Activated CD4-positive, alpha-beta memory T cell treated with anti-CD3 and anti-CD28 coated beads for 36 hours (primary cell): Measurements from ENCODE around the gene CNN1. TPM values are rescaled to one million over a fixed set of nuclear protein-coding genes. Genes with fewer than 3 reads are reported as not detected.

Source experiments
- CTCF ChIA-PET: fragments of 350-600 bp; sonication (Branson Sonifier 250); formaldehyde crosslinking; loops from one replicate; lab custom pipeline; 2021; ENCODE audit warnings: antibody characterized with exemption, inconsistent platforms; lab: Charles Lee
- POLR2A ChIA-PET: fragments of 350-600 bp; sonication (Branson Sonifier 250); formaldehyde crosslinking; loops from one replicate; lab custom pipeline; 2021; ENCODE audit warnings: antibody characterized with exemption; lab: Charles Lee
- DNase-seq: peaks from one replicate; pipeline ENCODE4 v3.0.0-alpha.2; 2020
- H3K27ac Mint-ChIP-seq: one replicate; pipeline ENCODE4 v1.8.0; 2021; ENCODE audit warnings: mixed read lengths
- H3K27me3 Mint-ChIP-seq: one replicate; pipeline ENCODE4 v1.8.0; 2021; ENCODE audit warnings: mixed read lengths
- H3K36me3 Mint-ChIP-seq: one replicate; pipeline ENCODE4 v1.8.0; 2021; ENCODE audit warnings: mixed read lengths
- H3K4me1 Mint-ChIP-seq: one replicate; pipeline ENCODE4 v1.8.0; 2021; ENCODE audit warnings: low read depth, mixed read lengths
- H3K4me3 Mint-ChIP-seq: one replicate; pipeline ENCODE4 v1.8.0; 2021; ENCODE audit warnings: mild to moderate bottlenecking, mixed read lengths
- H3K9me3 Mint-ChIP-seq: one replicate; pipeline ENCODE4 v1.8.0; 2021; ENCODE audit warnings: mixed read lengths
- intact Hi-C: fragments of 100-400 bp; cut with micrococcal nuclease; formaldehyde crosslinking; loops from one replicate; pipeline ENCODE4 v1.15.1; 2023
- total RNA-seq, 2 experiments: library from RNA; stranded (reverse); gene quantifications; one replicate each; pipeline ENCODE4 v1.2.3, GENCODE V29; 2021

CNN1 gene
- not detected for total RNA-seq

GRCh38 chr19:11538232-11539036 lies at the start of gene CNN1:
Gene CNN1, plus strand, starts transcription at chr19:11538851. Its CDS starts 77 bp downstream, at chr19:11538928.
- H3K27ac Mint-ChIP-seq: no peak within 1 kb of the TSS
- H3K4me3 Mint-ChIP-seq: no peak within 1 kb of the TSS
- ChIA-PET CTCF (interaction anchor here (1.3 kb wide), 1 partner anchor 21 kb away, joined by 4 read pairs; the partner anchor contains the start of gene ELOF1), POLR2A (interaction anchor here (0.6 kb wide), 1 partner anchor 45 kb away, joined by 3 read pairs; no protein-coding TSS in a partner anchor)
- peaks cover 19% of the 10 kb centered on the region for H3K27me3 Mint-ChIP-seq
- no peaks in the 10 kb centered on the region for H3K9me3 Mint-ChIP-seq
- H3K36me3 Mint-ChIP-seq: no peaks in the 10 kb centered on the region
- intact Hi-C loops: no loop called here
- H3K4me1 Mint-ChIP-seq: peaks cover 4% of the 10 kb centered on the region
- no peak for DNase-seq

GRCh38 chr19:11489378-11489777 lies 49.3 kb upstream of the CNN1 start:
- no peak for DNase-seq
- H3K36me3 Mint-ChIP-seq: peaks cover 7% of the 10 kb centered on the region

DNA sequence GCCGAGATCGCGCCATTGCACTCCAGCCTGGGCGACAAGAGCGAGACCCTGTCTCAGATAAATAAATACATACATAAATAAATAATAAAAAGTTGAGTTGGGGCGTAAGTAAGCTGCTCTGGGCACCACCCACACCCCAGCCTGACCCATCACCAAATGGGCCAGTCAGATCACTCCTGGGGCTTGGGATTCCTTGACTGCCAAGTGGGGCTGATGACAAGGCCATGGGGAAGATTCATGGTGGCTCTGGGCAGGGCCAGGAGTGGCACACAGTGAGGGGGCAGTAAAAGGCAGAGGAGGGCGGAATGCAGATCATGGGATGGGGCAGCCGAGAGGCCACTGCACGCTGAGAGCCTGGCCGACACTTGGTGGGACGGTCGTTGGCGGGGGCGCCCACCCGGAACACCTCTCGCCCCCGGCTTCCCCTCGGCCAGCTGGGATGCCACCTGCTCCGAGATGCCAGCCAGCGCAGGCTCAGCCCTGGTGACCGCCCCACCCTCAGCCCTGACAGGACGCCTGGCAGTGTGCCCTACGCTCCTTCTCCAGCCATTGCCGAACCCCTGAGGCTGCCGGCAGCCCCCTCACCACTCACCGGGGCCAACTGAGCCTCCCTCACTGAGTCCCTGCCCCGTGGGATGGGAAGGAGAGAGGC lies 43.9 kb upstream of the CNN1 start:
- Mint-ChIP-seq H3K27ac (no peak overlapping the region), H3K4me1 (no peaks in the 10 kb centered on the region), H3K36me3 (peaks cover 10% of the 10 kb centered on the region), H3K27me3 (no peaks in the 10 kb centered on the region), H3K9me3 (no peaks in the 10 kb centered on the region), H3K4me3 (no peak overlapping the region)
- DNase-seq: no peak
- intact Hi-C loops: no loop called here
- ChIA-PET POLR2A (no interaction called here), CTCF (interaction anchor here (1.5 to 1.6 kb wide), 2 partner anchors 12 to 64 kb away, joined by 6 read pairs; partner anchors contain the start of gene ELOF1)

More at GRCh38 chr19:11489378-11489777, 49.3 kb upstream of the CNN1 start:
- Mint-ChIP-seq H3K4me3 (no peak overlapping the region), H3K9me3 (no peaks in the 10 kb centered on the region), H3K4me1 (no peaks in the 10 kb centered on the region), H3K27me3 (no peaks in the 10 kb centered on the region), H3K27ac (no peak overlapping the region)
- intact Hi-C loops: no loop called here
- ChIA-PET POLR2A (no interaction called here), CTCF (no interaction called here)

- ChIA-PET POLR2A (no interaction called here), CTCF (interaction anchor here (1.6 kb wide), 1 partner anchor 63 kb away, joined by 6 read pairs; the partner anchor contains the start of gene ELOF1)
- H3K27me3 Mint-ChIP-seq: no peaks in the 10 kb centered on the region
- no peaks in the 10 kb centered on the region for H3K4me1 Mint-ChIP-seq
- peaks cover 7% of the 10 kb centered on the region for H3K36me3 Mint-ChIP-seq
- intact Hi-C loops: no loop called here
- no peaks in the 10 kb centered on the region for H3K9me3 Mint-ChIP-seq
- DNase-seq: no peak
- H3K27ac Mint-ChIP-seq: no peak overlapping the region
- no peak overlapping the region for H3K4me3 Mint-ChIP-seq
Observed at GRCh38 chr19:11495481-11495880, 43.2 kb upstream of the CNN1 start.

DNA sequence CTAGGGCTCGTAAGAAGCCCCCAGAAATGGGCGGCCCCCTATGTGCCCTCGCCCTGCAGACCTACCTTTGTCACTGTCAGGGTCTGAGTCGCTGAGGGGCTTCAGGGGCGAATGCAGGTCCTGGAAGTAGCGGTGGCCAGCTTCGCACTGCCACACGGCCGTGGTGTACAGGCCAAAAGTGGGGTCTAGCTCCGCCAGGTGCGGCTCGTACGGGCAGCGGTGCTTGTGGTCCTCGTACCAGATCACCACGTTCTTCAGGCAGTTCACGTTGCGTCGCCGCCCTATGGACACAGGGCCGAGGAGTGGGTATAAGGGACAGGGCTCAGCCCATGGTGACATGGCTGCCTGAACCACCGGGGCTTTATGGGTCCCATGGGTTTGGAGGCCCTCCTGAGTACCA lies 42.8 kb upstream of the CNN1 start:
- Mint-ChIP-seq H3K9me3 (no peaks in the 10 kb centered on the region), H3K27ac (no peak overlapping the region), H3K27me3 (no peaks in the 10 kb centered on the region), H3K4me1 (no peaks in the 10 kb centered on the region), H3K4me3 (no peak overlapping the region), H3K36me3 (peaks cover 7% of the 10 kb centered on the region)
- DNase-seq: no peak
- ChIA-PET POLR2A (no interaction called here), CTCF (interaction anchor here (1.0 to 1.6 kb wide), 3 partner anchors 10 to 115 kb away, joined by 3 to 7 read pairs (median 6); partner anchors contain the start of gene ELOF1)
- intact Hi-C loops: no loop called here

DNA sequence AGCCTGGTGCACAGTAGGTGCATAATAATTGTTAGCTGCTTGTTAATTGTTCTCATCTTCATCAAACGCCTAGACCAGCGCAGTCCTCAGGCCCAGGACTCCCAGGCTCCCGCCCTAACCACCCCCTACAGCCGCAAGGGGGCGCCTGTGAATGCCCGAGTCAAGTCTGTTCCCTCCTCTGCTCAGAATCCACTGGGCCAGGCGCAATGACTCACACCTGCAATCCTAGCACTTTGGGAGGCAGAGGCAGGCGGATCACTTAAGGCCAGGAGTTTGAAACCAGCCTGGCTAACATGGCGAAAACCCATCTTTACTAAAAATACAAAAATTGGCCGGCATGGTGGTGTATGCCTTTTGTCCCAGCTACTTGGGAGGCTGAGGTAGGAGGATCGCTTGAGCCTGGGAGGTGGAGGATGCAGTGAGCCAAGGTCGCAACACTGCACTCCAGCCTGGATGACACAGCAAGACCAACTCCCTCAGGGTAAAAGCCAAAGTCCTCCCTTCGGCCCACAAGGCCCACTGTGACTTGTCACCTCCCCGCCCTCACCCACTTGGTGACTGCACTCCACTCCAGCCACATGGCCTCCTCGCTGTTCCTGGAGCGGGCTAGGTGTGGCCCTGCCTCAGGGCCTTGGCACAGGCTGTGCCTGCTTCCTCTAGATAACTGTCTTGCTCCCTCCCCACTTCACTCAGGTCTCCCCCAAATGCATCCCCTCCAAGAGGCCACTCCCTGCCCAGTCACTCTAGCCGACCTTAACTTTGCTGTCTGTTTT lies 42.1 kb upstream of the CNN1 start:
- Mint-ChIP-seq H3K9me3 (no peaks in the 10 kb centered on the region), H3K27me3 (no peaks in the 10 kb centered on the region), H3K27ac (no peak overlapping the region), H3K36me3 (peaks cover 7% of the 10 kb centered on the region), H3K4me1 (no peaks in the 10 kb centered on the region), H3K4me3 (no peak overlapping the region)
- peak; percentile 75 for DNase-seq
- intact Hi-C loops: no loop called here
- CTCF ChIA-PET: interaction anchor here (0.9 to 1.4 kb wide), 4 partner anchors 11 to 115 kb away, joined by 3 to 7 read pairs (median 3); partner anchors contain the start of gene ELOF1
- POLR2A ChIA-PET: no interaction called here

GRCh38 chr19:11499220-11499726 lies 39.4 kb upstream of the CNN1 start:
- intact Hi-C loops: no loop called here
- Mint-ChIP-seq H3K27ac (no peak overlapping the region), H3K4me1 (peaks cover 2% of the 10 kb centered on the region)

GRCh38 chr19:11499890-11500420 lies 38.7 kb upstream of the CNN1 start:
- ChIA-PET POLR2A (no interaction called here), CTCF (no interaction called here)
- Mint-ChIP-seq H3K36me3 (peaks cover 7% of the 10 kb centered on the region), H3K4me3 (no peak overlapping the region), H3K27ac (no peak overlapping the region), H3K27me3 (no peaks in the 10 kb centered on the region), H3K4me1 (peaks cover 8% of the 10 kb centered on the region), H3K9me3 (no peaks in the 10 kb centered on the region)
- intact Hi-C loops: no loop called here
- DNase-seq: no peak

More at GRCh38 chr19:11499220-11499726, 39.4 kb upstream of the CNN1 start:
- CTCF ChIA-PET: no interaction called here
- H3K9me3 Mint-ChIP-seq: no peaks in the 10 kb centered on the region
- H3K4me3 Mint-ChIP-seq: no peak overlapping the region
- POLR2A ChIA-PET: no interaction called here
- peaks cover 7% of the 10 kb centered on the region for H3K36me3 Mint-ChIP-seq
- H3K27me3 Mint-ChIP-seq: no peaks in the 10 kb centered on the region
- DNase-seq: no peak

DNA sequence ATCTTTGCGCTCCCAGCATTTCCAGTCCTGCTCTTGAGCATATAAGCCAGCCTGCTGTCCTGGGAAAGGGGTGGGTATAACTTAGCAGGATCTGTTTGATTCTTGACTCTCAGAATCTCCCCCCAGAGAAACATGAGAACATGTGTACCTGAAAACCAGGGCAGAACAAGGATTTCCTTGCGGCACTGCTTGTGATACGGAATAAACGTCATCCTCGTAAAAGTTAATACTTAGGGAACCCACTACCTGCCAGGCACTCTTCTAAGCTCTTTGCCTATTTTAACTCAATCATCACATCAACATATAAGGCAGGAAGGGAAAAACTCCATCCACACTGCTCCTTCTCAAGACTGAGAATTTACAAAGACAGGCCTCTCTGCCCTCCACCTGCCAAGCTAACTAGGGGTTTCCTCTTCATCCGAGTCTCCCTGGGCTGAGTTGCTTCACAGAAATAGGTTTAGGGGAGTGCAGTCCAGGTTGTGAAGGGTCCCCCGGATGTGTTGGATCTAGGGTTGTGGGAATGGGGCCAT lies 34.1 kb upstream of the CNN1 start:
- Mint-ChIP-seq H3K27ac (peak overlapping the region; percentile 58), H3K27me3 (no peaks in the 10 kb centered on the region), H3K4me3 (peak overlapping the region; percentile 83), H3K36me3 (peaks cover 2% of the 10 kb centered on the region), H3K4me1 (peaks cover 14% of the 10 kb centered on the region), H3K9me3 (no peaks in the 10 kb centered on the region)
- DNase-seq: no peak
- POLR2A ChIA-PET: no interaction called here
- intact Hi-C loops: loop anchor here (1.0 kb wide), 3 partner anchors 25 to 129 kb away; partner anchors contain the start of genes ECSIT and ELOF1
- CTCF ChIA-PET: no interaction called here

- Mint-ChIP-seq H3K36me3 (peaks cover 2% of the 10 kb centered on the region), H3K9me3 (no peaks in the 10 kb centered on the region), H3K27ac (peak overlapping the region; percentile 58), H3K4me1 (peaks cover 14% of the 10 kb centered on the region), H3K27me3 (no peaks in the 10 kb centered on the region), H3K4me3 (peak overlapping the region; percentile 83)
- peak; percentile 97 for DNase-seq
- intact Hi-C loops: loop anchor here (1.0 kb wide), 3 partner anchors 24 to 130 kb away; partner anchors contain the start of genes ECSIT and ELOF1
- POLR2A ChIA-PET: interaction anchor here (0.5 kb wide), 1 partner anchor 128 kb away, joined by 3 read pairs; no protein-coding TSS in a partner anchor
- CTCF ChIA-PET: no interaction called here
Observed at GRCh38 chr19:11505032-11505503, 33.6 kb upstream of the CNN1 start.
